Fibroblast of the aortic adventitia (primary cell): ENCODE measurements around the gene CXCR4. TPM values are rescaled to one million over a fixed set of nuclear protein-coding genes. Genes with fewer than 3 reads are reported as not detected.

Experiments used
- DNase-seq: peaks from one replicate; pipeline ENCODE4 v3.0.0-alpha.2; 2010; ENCODE audit warnings: low read depth
- H3K4me3 ChIP-seq: 2 replicates; pipeline ENCODE4 v1.5.1; 2011; ENCODE audit warnings: low read depth, mild to moderate bottlenecking, control low read depth, low read length, moderate library complexity
- CTCF ChIP-seq: IDR thresholded peaks from 2 replicates; pipeline ENCODE4 v1.5.1; 2011; ENCODE audit warnings: mild to moderate bottlenecking, low read length, control low read depth, inconsistent platforms; ENCODE audit not compliant: insufficient read depth
- total RNA-seq: library from RNA; depleted of rRNA; stranded (reverse); fragments of >200 nt; gene quantifications from 2 replicates; pipeline ENCODE4 v1.2.3, GENCODE V29; 2012; ENCODE audit warnings: low replicate concordance

CXCR4 gene
- total RNA-seq, 1 donor, result 0.27 TPM

DNA sequence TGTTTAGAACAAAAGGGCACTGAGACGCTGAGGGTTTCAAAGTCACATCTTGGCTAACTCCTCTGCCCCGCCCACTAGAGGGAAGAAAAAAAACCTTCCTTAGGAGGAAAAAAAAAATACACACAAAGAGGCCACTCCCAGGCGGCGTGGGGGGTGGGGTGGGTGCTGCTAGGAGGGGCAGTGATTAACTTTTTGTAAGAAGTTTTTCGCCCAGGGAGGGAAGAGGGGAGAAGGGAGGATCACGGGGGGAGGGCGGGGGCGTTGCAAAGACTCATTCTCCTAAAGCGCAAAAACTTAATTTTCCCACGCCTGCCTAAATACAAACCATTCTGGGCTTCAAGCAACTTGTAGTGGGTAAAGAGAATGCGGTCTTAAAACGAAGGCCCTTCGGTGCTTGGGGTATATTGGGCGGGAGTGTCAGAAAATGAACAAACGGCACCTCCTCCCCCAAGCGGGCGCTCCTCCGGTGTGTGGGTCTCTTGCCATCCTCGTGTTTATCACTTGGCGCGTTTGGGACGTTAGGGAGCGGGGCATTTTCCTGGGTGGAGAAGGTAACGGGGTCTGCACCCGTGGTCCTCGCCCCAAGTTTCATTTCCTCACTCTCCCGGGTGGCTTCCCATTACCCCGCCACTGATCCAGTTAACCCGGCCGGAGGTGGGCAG, 1.7 kb downstream of the CXCR4 start:
- no peak for TF ChIP-seq CTCF

GRCh38 chr2:136115183-136115761, 2.7 kb downstream of the CXCR4 start:
- H3K4me3 ChIP-seq, result no peak overlapping the region
- no peak for TF ChIP-seq CTCF
- DNase-seq, result no peak

More for the DNA sequence above, 1.7 kb downstream of the CXCR4 start:
- H3K4me3 ChIP-seq, result no peak overlapping the region
- DNase-seq, result no peak

DNA sequence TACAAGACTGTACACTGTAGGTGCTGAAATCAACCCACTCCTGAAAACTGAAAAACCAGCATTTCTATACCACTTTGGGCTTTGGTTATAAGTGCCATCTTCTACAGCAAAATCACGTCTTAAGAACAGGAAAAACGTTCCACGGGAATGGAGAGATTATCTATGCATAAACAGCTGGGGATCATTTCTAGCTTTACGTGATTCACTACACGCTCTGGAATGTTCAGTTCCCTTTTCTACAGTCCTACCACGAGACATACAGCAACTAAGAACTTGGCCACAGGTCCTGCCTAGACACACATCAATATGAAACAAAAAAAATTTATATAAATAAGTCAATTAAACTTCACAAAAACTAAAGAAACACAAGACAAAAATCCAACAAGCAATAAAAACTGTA, 3.6 kb downstream of the CXCR4 start:
- H3K4me3 ChIP-seq, result no peak overlapping the region
- TF ChIP-seq CTCF, result no peak
- no peak for DNase-seq

DNA sequence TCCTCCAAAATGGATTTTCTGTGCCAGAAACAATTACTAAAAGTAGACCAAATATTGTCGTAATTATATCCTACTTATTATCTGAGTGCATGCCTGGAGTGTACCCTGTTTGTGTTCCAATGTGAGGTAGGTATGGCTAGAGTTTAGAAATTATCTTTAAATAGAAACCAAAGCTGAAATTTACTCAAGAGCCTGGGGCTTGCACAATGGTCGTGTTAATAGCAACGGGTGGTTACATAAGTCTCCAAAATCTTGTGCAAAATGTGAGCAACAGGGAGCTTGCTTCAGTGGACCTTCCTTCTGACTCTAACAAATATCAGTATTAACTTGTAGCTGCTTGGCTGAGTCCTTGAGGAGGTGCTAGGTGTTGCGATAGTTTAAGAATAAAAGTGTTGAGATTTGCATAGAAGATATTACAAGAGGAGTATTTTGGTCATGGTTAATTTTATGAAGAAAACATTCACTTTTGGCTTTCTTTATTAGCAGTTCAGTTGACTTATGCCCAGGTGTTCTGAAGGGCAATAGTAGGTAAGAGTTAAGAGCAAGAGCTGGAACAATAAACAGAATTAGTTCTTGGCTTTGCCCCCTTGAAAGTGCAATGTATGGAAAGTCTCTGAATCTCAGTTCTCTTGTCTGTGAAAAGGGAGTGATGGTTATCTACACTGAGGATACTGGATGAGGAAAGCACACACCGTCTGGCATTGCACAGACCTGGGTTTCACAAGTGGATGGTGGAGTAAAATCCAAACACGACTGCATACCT, 4.6 kb downstream of the CXCR4 start:
- no peak for DNase-seq
- H3K4me3 ChIP-seq, result no peak overlapping the region
- TF ChIP-seq CTCF, result no peak

DNA sequence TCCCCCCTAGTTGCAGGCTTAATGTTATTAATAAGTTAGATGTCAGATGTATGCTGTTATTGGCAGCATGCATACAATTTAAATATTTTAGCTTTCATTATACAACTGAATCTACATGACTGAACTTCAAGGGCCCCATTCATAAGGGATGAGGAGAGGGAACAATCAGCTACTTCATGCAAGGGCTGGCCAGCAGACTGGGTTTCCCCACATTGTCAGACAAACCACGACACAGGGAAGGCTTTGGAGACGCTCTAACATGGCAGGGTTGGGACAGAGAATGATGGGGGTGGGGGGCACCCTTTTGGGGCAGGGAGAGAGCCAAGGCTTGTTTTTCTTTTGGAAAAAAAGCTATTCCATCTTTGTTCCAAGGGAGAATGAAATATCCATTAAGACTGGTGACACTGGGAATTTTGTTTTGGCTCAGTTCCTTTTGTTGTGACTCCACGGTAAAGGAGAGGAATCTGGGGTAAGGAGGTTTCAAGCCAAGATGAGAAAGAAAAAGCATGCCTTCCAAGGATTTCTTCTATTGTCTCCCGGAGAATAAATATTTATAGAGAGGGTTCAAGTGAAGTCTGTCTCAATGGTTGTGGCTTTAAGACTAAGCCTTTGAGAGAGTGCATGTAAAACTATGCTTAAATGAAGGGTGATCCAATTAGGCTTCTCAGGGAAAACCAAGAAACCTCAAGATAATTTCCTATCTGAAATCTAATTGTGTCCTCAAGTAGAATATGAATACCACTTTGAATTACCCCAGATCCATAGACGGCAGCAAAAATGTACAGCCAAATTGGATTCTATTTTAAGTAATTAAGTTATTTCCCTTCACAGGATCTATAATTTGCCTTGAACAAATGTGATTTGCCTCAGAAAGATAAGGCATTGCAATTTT, 5.4 kb downstream of the CXCR4 start:
- no peak overlapping the region for H3K4me3 ChIP-seq
- TF ChIP-seq CTCF, result no peak
- DNase-seq, result no peak

- DNase-seq, result no peak
- TF ChIP-seq CTCF, result no peak
- no peak overlapping the region for H3K4me3 ChIP-seq
Measured at GRCh38 chr2:136111711-136112110, 6.2 kb downstream of the CXCR4 start.
